Parietal lobe (tissue), 2 donors: Measurements from ENCODE around the gene ABHD16B. TPM values are rescaled to one million over a fixed set of nuclear protein-coding genes. Genes with fewer than 3 reads are reported as not detected.
A peak's percentile ranks its signal among the peaks of the same experiment; 100 is the strongest.

ENCODE experiments used
- small RNA-seq: library from RNA; depleted of rRNA; stranded (forward); fragments of <200 nt; gene quantifications from one replicate; pipeline ENCODE3, GENCODE V24; 2014; ENCODE audit warnings: low replicate concordance
- total RNA-seq: library from RNA; depleted of rRNA; stranded (reverse); fragments of >200 nt; gene quantifications from one replicate; pipeline ENCODE4 v1.2.3, GENCODE V29; 2014

ABHD16B gene
- total RNA-seq, result not detected

GRCh38 chr20:63861365-63861934 is at the start of gene ABHD16B:
Gene ABHD16B, plus strand, starts transcription at chr20:63861498. Its CDS starts 43 bp downstream, at chr20:63861541.

GRCh38 chr20:63830841-63831588 is 30.3 kb upstream of the ABHD16B start, which contains the start of gene ZBTB46:
Gene ZBTB46, minus strand, starts transcription at chr20:63831264. Its CDS starts 40,507 bp downstream, at chr20:63790757.

DNA sequence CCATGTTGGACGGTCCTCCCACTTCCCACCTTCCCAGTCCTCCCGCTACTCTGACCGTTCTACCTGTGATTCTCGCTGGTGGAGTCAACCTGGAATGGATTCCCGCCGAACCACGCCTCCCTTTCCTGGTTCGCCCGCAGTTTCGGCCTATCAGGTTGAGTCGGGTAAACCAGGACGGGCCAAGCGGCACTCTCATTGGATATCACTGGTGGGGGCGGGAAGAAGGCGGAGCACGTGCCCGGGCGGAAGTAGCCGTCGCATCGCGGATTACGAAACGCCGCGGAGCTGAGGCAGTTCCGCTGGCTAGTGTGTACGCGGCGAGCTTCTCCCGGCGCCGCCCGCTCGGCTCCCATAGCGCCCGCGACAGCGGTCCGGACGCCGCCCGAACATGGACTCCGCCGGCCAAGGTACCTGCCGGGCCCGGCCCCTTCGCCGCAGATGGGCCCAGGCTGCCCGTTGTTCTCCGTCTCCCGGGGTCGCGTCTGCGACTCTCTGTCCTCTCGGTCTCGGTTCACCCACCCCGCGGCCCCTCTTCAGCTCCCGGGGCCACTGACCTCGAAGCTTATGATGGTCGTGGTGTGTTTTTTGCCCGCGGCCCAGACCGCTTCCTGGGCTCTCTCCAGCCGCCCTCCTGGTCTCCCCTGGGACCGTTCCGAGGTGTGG is 3.8 kb downstream of the ABHD16B start, which contains the start of gene TPD52L2:
Gene TPD52L2 (plus strand): TSS at position 293 of the 663 bp plus-strand sequence. CDS start 96 bp downstream, at position 389.

GRCh38 chr20:63894358-63895201 is 33.3 kb downstream of the ABHD16B start, which contains the start of gene DNAJC5:
Gene DNAJC5, plus strand, starts transcription at chr20:63895126. Its CDS starts 33,220 bp downstream, at chr20:63928346.

Small RNA genes lying within 50 kb of the gene (small RNA-seq; reads per million reads assigned to genes)
- gene RNU1-134P, result 0.89 reads per million, percentile 66 among the genes with 10 or more reads in this experiment

Other genes starting within 250 kb of the ABHD16B start
- gene GMEB2, start 234.4 kb upstream of the ABHD16B start, total RNA-seq, result 9.7 TPM
- 107 TPM for gene STMN3, start 208.1 kb upstream of the ABHD16B start, total RNA-seq
- 19.1 TPM for gene RTEL1, start 203.2 kb upstream of the ABHD16B start, total RNA-seq
- 1.3 TPM for gene TNFRSF6B, start 164.8 kb upstream of the ABHD16B start, total RNA-seq
- 27.9 TPM for gene ARFRP1, start 153.5 kb upstream of the ABHD16B start, total RNA-seq
- 15.7 TPM for gene ZGPAT, start 153.5 kb upstream of the ABHD16B start, total RNA-seq
- gene LIME1, start 124.8 kb upstream of the ABHD16B start, total RNA-seq, result 13.5 TPM
- gene SLC2A4RG, start 121.7 kb upstream of the ABHD16B start, total RNA-seq, result 3.4 TPM
- gene ZBTB46, start 30.2 kb upstream of the ABHD16B start, total RNA-seq, result 20.3 TPM
- 32.6 TPM for gene TPD52L2, start 3.8 kb downstream of the ABHD16B start, total RNA-seq
- gene DNAJC5, start 33.6 kb downstream of the ABHD16B start, total RNA-seq, result 80.4 TPM
- gene UCKL1, start 94.9 kb downstream of the ABHD16B start, total RNA-seq, result 32.9 TPM
- 21.0 TPM for gene ZNF512B, start 108.4 kb downstream of the ABHD16B start, total RNA-seq
- gene SAMD10, start 118.1 kb downstream of the ABHD16B start, total RNA-seq, result 10.0 TPM
- gene PRPF6, start 119.6 kb downstream of the ABHD16B start, total RNA-seq, result 88.3 TPM
- 4.4 TPM for gene C20orf204, start 174.7 kb downstream of the ABHD16B start, total RNA-seq
- gene SOX18, start 188.1 kb downstream of the ABHD16B start, total RNA-seq, result 0.63 TPM
- 44.8 TPM for gene TCEA2, start 201.7 kb downstream of the ABHD16B start, total RNA-seq
- 7.2 TPM for gene RGS19, start 218.0 kb downstream of the ABHD16B start, total RNA-seq
- gene OPRL1, start 218.6 kb downstream of the ABHD16B start, total RNA-seq, result 11.0 TPM
- gene LKAAEAR1, start 222.9 kb downstream of the ABHD16B start, total RNA-seq, result 0.63 TPM
- not detected for gene NPBWR2, start 246.1 kb downstream of the ABHD16B start, total RNA-seq